Measurements from ENCODE around the gene BUB1B.

DNA sequence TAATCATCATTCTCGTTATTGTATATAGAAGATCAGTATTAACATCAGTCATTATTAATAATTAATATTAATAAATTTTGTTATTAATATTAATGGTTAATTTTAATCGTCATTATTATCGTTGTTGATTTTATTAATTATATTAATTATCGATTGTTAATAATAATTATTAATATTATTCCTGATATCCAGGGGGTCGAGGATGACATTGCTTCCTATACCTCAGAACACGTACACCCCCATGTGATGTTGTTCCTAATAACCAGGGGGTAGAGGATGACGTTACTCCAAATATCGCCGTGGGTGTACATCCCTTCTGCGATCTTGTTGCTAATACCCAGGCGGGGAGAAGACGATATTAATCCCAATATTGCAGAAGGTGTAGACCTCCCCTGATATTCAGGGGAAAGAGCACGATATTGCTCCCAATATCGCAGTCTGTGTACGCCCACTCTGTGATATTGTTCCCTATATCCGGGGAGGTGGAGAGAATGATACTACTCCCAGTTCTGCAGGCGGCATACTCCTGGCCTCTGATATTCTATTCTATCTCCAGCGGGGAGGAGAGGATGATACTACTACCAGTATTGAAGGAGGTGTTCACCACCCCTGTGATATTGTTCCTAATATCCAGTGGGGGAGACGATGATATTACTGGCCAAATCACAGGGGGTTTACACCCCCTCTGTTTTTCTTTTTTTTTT lies 29.9 kb upstream of the BUB1B start:
- TF ChIP-seq, protein P1, sequence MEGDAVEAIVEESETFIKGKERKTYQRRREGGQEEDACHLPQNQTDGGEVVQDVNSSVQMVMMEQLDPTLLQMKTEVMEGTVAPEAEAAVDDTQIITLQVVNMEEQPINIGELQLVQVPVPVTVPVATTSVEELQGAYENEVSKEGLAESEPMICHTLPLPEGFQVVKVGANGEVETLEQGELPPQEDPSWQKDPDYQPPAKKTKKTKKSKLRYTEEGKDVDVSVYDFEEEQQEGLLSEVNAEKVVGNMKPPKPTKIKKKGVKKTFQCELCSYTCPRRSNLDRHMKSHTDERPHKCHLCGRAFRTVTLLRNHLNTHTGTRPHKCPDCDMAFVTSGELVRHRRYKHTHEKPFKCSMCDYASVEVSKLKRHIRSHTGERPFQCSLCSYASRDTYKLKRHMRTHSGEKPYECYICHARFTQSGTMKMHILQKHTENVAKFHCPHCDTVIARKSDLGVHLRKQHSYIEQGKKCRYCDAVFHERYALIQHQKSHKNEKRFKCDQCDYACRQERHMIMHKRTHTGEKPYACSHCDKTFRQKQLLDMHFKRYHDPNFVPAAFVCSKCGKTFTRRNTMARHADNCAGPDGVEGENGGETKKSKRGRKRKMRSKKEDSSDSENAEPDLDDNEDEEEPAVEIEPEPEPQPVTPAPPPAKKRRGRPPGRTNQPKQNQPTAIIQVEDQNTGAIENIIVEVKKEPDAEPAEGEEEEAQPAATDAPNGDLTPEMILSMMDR (IDR thresholded peaks at IDR 0.05; ENCODE audit: low read depth, low read length): no peak
- no peak for TF ChIP-seq POLR2A (IDR thresholded peaks at IDR 0.05; ENCODE audit: extremely low read depth, insufficient read length)

All from NB4 (cell line).